Retinal pigment epithelial cell (primary cell): ENCODE data around the gene CTU2.
A peak's percentile ranks its signal among the peaks of the same experiment; 100 is the strongest.
"Not testable (repeated sequence)": the region's sequence is repeated elsewhere in the genome, so short reads cannot be mapped to it uniquely, and the experiment has no call there.

Source experiments
- DNase-seq: peaks from one replicate; pipeline ENCODE4 v3.0.0-alpha.2; 2010; ENCODE audit warnings: low read depth
- H3K4me3 ChIP-seq: 2 replicates; pipeline ENCODE4 v1.5.1; 2011; ENCODE audit warnings: mild to moderate bottlenecking, low read length, control low read depth, moderate library complexity
- CTCF ChIP-seq: conservative IDR thresholded peaks from 2 replicates; pipeline ENCODE4 v1.5.1; 2011; ENCODE audit warnings: low read depth, low read length, control low read depth, inconsistent platforms

Gene CTU2

GRCh38 chr16:88662843-88663606 lies 43.3 kb upstream of the CTU2 start, which contains the start of gene MVD:
MVD (minus strand) TSS chr16:88663091; CDS start chr16:88663080, 11 bp downstream.
- no peak for TF ChIP-seq CTCF
- H3K4me3 ChIP-seq: peak within 1 kb of the TSS; percentile 87
- DNase-seq: peak; percentile 94

- H3K4me3 ChIP-seq: no peak overlapping the region
- DNase-seq: no peak
- TF ChIP-seq CTCF: no peak
Measured at GRCh38 chr16:88665148-88665547, 41.2 kb upstream of the CTU2 start.

- TF ChIP-seq CTCF: no peak
Measured at GRCh38 chr16:88665570-88665969, 40.7 kb upstream of the CTU2 start.

GRCh38 chr16:88667461-88667860 lies 38.8 kb upstream of the CTU2 start:
- no peak overlapping the region for H3K4me3 ChIP-seq
- no peak for TF ChIP-seq CTCF
- no peak for DNase-seq

More at GRCh38 chr16:88665570-88665969, 40.7 kb upstream of the CTU2 start:
- no peak for DNase-seq
- no peak overlapping the region for H3K4me3 ChIP-seq

GRCh38 chr16:88669493-88669892 lies 36.8 kb upstream of the CTU2 start:
- not testable (repeated sequence) for H3K4me3 ChIP-seq

GRCh38 chr16:88669980-88670379 lies 36.3 kb upstream of the CTU2 start:
- no peak for TF ChIP-seq CTCF
- H3K4me3 ChIP-seq: no peak overlapping the region
- no peak for DNase-seq

More at GRCh38 chr16:88669493-88669892, 36.8 kb upstream of the CTU2 start:
- DNase-seq: not testable (repeated sequence)

- DNase-seq: no peak
- H3K4me3 ChIP-seq: no peak overlapping the region
- no peak for TF ChIP-seq CTCF
Measured at GRCh38 chr16:88671806-88672205, 34.5 kb upstream of the CTU2 start.
